ENCODE data around the gene RFLNA. TPM values are rescaled to one million over a fixed set of nuclear protein-coding genes. Genes with fewer than 3 reads are reported as not detected.

The RFLNA gene
- polyA plus RNA-seq, 1 donor (not counting 4 experiments of a cell fraction or from before 2014, with no cell fraction given), result 1.1 TPM

- H3K79me2 ChIP-seq (ENCODE audit: control insufficient read depth, insufficient read depth, low read length), result no peaks in the 10 kb centered on the region
- no peak overlapping the region for H3K4me3 ChIP-seq (ENCODE audit: control insufficient read depth in 2 of 3, extremely low read depth in 1 of 3, insufficient read depth in 2 of 3, low read depth in 1 of 3, low read length in 3 of 3)
- H3K36me3 ChIP-seq (ENCODE audit: control insufficient read depth in 2 of 2, extremely low read depth in 1 of 2, insufficient read depth in 2 of 2, low read length in 2 of 2), result no peaks in the 10 kb centered on the region
- no peaks in the 10 kb centered on the region for H4K20me1 ChIP-seq (ENCODE audit: control insufficient read depth, extremely low read depth, insufficient read depth, low read length)
- DNase-seq (ENCODE audit: low read depth, low spot score), result no peak
- H3K9me1 ChIP-seq (ENCODE audit: control insufficient read depth, extremely low read depth, insufficient read depth, low read length), result no peaks in the 10 kb centered on the region
- TF ChIP-seq, protein P1, sequence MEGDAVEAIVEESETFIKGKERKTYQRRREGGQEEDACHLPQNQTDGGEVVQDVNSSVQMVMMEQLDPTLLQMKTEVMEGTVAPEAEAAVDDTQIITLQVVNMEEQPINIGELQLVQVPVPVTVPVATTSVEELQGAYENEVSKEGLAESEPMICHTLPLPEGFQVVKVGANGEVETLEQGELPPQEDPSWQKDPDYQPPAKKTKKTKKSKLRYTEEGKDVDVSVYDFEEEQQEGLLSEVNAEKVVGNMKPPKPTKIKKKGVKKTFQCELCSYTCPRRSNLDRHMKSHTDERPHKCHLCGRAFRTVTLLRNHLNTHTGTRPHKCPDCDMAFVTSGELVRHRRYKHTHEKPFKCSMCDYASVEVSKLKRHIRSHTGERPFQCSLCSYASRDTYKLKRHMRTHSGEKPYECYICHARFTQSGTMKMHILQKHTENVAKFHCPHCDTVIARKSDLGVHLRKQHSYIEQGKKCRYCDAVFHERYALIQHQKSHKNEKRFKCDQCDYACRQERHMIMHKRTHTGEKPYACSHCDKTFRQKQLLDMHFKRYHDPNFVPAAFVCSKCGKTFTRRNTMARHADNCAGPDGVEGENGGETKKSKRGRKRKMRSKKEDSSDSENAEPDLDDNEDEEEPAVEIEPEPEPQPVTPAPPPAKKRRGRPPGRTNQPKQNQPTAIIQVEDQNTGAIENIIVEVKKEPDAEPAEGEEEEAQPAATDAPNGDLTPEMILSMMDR (optimal IDR thresholded peaks at IDR 0.05 in 1 of 3, IDR thresholded peaks at IDR 0.05 in 1 of 3, conservative IDR thresholded peaks at IDR 0.05 in 1 of 3; ENCODE audit: extremely low read depth in 1 of 3, insufficient read depth in 2 of 3, low read length in 3 of 3), result no peak
- no peak for TF ChIP-seq EZH2 (IDR thresholded peaks at IDR 0.05; ENCODE audit: low read length)
- H3K9ac ChIP-seq (ENCODE audit: control insufficient read depth, extremely low read depth, insufficient read depth, low read length), result no peak overlapping the region
- peaks cover 6% of the 10 kb centered on the region for H3K9me3 ChIP-seq (ENCODE audit: control insufficient read depth, low read depth, low read length)
- H3K27ac ChIP-seq (ENCODE audit: control insufficient read depth, insufficient read depth, low read length), result no peak overlapping the region
- FAIRE-seq, result no peak
- peaks cover 21% of the 10 kb centered on the region for H3K27me3 ChIP-seq (ENCODE audit: control insufficient read depth, extremely low read depth, insufficient read depth, low read length)
- H3K4me2 ChIP-seq (ENCODE audit: control insufficient read depth, extremely low read depth, insufficient read depth, low read depth, low read length), result no peak overlapping the region
- H3K4me1 ChIP-seq (ENCODE audit: control insufficient read depth, extremely low read depth, insufficient read depth, low read length), result peaks cover 8% of the 10 kb centered on the region
- no peak overlapping the region for H2AFZ ChIP-seq (ENCODE audit: control insufficient read depth, low read length)
- dilution Hi-C loops (cut with MboI; ENCODE audit: extremely low pct_ligation_motif_present, low sequenced_read_pairs), result no loop called here
Observed at GRCh38 chr12:124289634-124290600, 5.0 kb upstream of the RFLNA start.

DNA sequence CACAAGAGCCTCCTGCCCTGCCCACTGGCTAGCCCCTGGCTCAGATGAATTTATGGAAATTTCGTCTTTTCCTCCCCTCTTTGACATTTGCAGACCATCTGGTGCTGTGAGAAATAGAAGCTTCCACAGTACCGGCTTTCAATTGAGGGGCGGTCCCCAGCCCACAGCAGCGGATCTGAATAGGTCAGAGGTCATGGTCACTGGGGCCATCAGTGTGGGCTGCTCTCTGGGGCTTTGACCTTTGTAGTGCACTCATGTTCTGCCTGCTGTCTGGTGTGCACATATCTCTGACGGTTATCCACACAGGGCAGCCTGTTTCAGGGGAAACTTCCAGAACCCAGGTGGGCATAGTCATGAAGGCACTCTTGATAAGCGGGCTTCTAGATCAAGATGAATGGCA, 2.5 kb upstream of the RFLNA start:
- dilution Hi-C loops (cut with MboI; ENCODE audit: extremely low pct_ligation_motif_present, low sequenced_read_pairs), result no loop called here
- Histone ChIP-seq H3K27ac (ENCODE audit: control insufficient read depth, insufficient read depth, low read length) (no peak overlapping the region), H4K20me1 (ENCODE audit: control insufficient read depth, extremely low read depth, insufficient read depth, low read length) (no peaks in the 10 kb centered on the region), H3K4me1 (ENCODE audit: control insufficient read depth, extremely low read depth, insufficient read depth, low read length) (peaks cover 14% of the 10 kb centered on the region), H3K9ac (ENCODE audit: control insufficient read depth, extremely low read depth, insufficient read depth, low read length) (no peak overlapping the region), H3K9me3 (ENCODE audit: control insufficient read depth, low read depth, low read length) (peaks cover 2% of the 10 kb centered on the region), H3K79me2 (ENCODE audit: control insufficient read depth, insufficient read depth, low read length) (no peaks in the 10 kb centered on the region), H2AFZ (ENCODE audit: control insufficient read depth, low read length) (no peak overlapping the region), H3K4me3 (ENCODE audit: control insufficient read depth in 2 of 3, extremely low read depth in 1 of 3, insufficient read depth in 2 of 3, low read depth in 1 of 3, low read length in 3 of 3) (no peak overlapping the region), H3K9me1 (ENCODE audit: control insufficient read depth, extremely low read depth, insufficient read depth, low read length) (no peaks in the 10 kb centered on the region), H3K36me3 (ENCODE audit: control insufficient read depth in 2 of 2, extremely low read depth in 1 of 2, insufficient read depth in 2 of 2, low read length in 2 of 2) (no peaks in the 10 kb centered on the region), H3K27me3 (ENCODE audit: control insufficient read depth, extremely low read depth, insufficient read depth, low read length) (peaks cover 31% of the 10 kb centered on the region), H3K4me2 (ENCODE audit: control insufficient read depth, extremely low read depth, insufficient read depth, low read depth, low read length) (no peak overlapping the region)
- TF ChIP-seq, protein P1 (optimal IDR thresholded peaks at IDR 0.05 in 1 of 3, IDR thresholded peaks at IDR 0.05 in 1 of 3, conservative IDR thresholded peaks at IDR 0.05 in 1 of 3; ENCODE audit: extremely low read depth in 1 of 3, insufficient read depth in 2 of 3, low read length in 3 of 3), result no peak
- TF ChIP-seq EZH2 (IDR thresholded peaks at IDR 0.05; ENCODE audit: low read length), result no peak
- DNase-seq (ENCODE audit: low read depth, low spot score), result no peak
- no peak for FAIRE-seq
